ENCODE results near the gene CCDC137.

The CCDC137 gene

DNA sequence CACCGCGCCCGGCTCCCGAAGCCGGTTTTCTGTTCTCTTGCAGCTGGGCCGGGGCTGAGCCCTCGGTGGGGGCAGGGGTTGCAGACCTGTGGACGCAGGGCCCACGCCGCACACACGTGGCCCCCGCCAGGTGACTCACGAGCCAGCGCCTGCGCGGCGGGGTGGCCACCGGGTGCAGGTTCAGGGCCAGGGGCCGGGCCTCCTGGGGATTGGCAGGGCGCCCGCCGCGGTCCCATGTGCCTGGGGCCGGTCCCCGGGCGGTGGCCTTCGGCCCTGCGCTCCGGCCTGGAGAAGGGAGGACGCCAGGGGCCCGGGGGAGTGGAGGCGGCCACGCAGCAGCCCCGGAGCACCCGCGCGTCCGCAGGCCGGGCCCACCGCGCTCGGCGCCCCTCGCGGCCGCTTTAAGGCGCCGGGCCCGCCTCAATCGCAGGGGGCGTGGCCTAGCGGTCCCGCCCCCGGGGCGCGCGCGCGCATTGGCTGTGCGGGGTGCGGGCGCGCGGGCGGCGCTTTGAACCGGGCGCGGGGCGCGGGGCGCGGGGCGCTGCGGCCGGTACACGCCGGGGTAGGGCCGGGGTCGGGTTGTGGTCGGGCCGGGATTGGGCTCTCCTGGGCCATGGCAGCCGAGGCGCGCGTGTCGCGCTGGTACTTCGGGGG is 45.4 kb downstream of the CCDC137 start, which contains the start of gene SLC25A10 (continued):
- TF ChIP-seq ZNF768 (tag by site-specific recombination; IDR thresholded peaks at IDR 0.05), result no peak
- TF ChIP-seq ZNF248 (tag by site-specific recombination; IDR thresholded peaks at IDR 0.05), result no peak
- TF ChIP-seq ZNF146 (tag by site-specific recombination; IDR thresholded peaks at IDR 0.05), result no peak
- TF ChIP-seq KLF9 (tag by site-specific recombination; IDR thresholded peaks at IDR 0.05; ENCODE audit: low read depth), result no peak
- TF ChIP-seq MEIS1 (CRISPR knock-in tag; IDR thresholded peaks at IDR 0.05; ENCODE audit: borderline replicate concordance), result 0 out of 2 replicates have a peak, but pooled peaks have one; percentile 70
- no peak for TF ChIP-seq HOXC10 (CRISPR knock-in tag; IDR thresholded peaks at IDR 0.05)
- TF ChIP-seq, protein P1, sequence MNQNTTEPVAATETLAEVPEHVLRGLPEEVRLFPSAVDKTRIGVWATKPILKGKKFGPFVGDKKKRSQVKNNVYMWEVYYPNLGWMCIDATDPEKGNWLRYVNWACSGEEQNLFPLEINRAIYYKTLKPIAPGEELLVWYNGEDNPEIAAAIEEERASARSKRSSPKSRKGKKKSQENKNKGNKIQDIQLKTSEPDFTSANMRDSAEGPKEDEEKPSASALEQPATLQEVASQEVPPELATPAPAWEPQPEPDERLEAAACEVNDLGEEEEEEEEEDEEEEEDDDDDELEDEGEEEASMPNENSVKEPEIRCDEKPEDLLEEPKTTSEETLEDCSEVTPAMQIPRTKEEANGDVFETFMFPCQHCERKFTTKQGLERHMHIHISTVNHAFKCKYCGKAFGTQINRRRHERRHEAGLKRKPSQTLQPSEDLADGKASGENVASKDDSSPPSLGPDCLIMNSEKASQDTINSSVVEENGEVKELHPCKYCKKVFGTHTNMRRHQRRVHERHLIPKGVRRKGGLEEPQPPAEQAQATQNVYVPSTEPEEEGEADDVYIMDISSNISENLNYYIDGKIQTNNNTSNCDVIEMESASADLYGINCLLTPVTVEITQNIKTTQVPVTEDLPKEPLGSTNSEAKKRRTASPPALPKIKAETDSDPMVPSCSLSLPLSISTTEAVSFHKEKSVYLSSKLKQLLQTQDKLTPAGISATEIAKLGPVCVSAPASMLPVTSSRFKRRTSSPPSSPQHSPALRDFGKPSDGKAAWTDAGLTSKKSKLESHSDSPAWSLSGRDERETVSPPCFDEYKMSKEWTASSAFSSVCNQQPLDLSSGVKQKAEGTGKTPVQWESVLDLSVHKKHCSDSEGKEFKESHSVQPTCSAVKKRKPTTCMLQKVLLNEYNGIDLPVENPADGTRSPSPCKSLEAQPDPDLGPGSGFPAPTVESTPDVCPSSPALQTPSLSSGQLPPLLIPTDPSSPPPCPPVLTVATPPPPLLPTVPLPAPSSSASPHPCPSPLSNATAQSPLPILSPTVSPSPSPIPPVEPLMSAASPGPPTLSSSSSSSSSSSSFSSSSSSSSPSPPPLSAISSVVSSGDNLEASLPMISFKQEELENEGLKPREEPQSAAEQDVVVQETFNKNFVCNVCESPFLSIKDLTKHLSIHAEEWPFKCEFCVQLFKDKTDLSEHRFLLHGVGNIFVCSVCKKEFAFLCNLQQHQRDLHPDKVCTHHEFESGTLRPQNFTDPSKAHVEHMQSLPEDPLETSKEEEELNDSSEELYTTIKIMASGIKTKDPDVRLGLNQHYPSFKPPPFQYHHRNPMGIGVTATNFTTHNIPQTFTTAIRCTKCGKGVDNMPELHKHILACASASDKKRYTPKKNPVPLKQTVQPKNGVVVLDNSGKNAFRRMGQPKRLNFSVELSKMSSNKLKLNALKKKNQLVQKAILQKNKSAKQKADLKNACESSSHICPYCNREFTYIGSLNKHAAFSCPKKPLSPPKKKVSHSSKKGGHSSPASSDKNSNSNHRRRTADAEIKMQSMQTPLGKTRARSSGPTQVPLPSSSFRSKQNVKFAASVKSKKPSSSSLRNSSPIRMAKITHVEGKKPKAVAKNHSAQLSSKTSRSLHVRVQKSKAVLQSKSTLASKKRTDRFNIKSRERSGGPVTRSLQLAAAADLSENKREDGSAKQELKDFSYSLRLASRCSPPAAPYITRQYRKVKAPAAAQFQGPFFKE (tag by site-specific recombination; IDR thresholded peaks at IDR 0.05; ENCODE audit: borderline replicate concordance), result no peak
- TF ChIP-seq, protein P2, sequence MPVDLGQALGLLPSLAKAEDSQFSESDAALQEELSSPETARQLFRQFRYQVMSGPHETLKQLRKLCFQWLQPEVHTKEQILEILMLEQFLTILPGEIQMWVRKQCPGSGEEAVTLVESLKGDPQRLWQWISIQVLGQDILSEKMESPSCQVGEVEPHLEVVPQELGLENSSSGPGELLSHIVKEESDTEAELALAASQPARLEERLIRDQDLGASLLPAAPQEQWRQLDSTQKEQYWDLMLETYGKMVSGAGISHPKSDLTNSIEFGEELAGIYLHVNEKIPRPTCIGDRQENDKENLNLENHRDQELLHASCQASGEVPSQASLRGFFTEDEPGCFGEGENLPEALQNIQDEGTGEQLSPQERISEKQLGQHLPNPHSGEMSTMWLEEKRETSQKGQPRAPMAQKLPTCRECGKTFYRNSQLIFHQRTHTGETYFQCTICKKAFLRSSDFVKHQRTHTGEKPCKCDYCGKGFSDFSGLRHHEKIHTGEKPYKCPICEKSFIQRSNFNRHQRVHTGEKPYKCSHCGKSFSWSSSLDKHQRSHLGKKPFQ (tag by site-specific recombination; IDR thresholded peaks at IDR 0.05), result no peak
- TF ChIP-seq ZFHX2 (tag by site-specific recombination; conservative IDR thresholded peaks at IDR 0.05), result peak; percentile 70
- TF ChIP-seq, protein P3, sequence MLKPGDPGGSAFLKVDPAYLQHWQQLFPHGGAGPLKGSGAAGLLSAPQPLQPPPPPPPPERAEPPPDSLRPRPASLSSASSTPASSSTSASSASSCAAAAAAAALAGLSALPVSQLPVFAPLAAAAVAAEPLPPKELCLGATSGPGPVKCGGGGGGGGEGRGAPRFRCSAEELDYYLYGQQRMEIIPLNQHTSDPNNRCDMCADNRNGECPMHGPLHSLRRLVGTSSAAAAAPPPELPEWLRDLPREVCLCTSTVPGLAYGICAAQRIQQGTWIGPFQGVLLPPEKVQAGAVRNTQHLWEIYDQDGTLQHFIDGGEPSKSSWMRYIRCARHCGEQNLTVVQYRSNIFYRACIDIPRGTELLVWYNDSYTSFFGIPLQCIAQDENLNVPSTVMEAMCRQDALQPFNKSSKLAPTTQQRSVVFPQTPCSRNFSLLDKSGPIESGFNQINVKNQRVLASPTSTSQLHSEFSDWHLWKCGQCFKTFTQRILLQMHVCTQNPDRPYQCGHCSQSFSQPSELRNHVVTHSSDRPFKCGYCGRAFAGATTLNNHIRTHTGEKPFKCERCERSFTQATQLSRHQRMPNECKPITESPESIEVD (tag by site-specific recombination; IDR thresholded peaks at IDR 0.05), result no peak
- no peak for TF ChIP-seq ZNF112 (tag by site-specific recombination; IDR thresholded peaks at IDR 0.05)
- no peak for TF ChIP-seq MYNN (tag by site-specific recombination; IDR thresholded peaks at IDR 0.05; ENCODE audit: borderline replicate concordance)
- TF ChIP-seq, protein P4, sequence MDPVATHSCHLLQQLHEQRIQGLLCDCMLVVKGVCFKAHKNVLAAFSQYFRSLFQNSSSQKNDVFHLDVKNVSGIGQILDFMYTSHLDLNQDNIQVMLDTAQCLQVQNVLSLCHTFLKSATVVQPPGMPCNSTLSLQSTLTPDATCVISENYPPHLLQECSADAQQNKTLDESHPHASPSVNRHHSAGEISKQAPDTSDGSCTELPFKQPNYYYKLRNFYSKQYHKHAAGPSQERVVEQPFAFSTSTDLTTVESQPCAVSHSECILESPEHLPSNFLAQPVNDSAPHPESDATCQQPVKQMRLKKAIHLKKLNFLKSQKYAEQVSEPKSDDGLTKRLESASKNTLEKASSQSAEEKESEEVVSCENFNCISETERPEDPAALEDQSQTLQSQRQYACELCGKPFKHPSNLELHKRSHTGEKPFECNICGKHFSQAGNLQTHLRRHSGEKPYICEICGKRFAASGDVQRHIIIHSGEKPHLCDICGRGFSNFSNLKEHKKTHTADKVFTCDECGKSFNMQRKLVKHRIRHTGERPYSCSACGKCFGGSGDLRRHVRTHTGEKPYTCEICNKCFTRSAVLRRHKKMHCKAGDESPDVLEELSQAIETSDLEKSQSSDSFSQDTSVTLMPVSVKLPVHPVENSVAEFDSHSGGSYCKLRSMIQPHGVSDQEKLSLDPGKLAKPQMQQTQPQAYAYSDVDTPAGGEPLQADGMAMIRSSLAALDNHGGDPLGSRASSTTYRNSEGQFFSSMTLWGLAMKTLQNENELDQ (tag by site-specific recombination; IDR thresholded peaks at IDR 0.05; ENCODE audit: low read depth), result no peak
- TF ChIP-seq, protein P5, sequence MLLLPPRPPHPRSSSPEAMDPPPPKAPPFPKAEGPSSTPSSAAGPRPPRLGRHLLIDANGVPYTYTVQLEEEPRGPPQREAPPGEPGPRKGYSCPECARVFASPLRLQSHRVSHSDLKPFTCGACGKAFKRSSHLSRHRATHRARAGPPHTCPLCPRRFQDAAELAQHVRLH (tag by site-specific recombination; IDR thresholded peaks at IDR 0.05), result no peak
- TF ChIP-seq ZNF354C (tag by site-specific recombination; IDR thresholded peaks at IDR 0.05; ENCODE audit: borderline replicate concordance, low read depth), result no peak
- no peak for TF ChIP-seq ZEB2 (tag by site-specific recombination; IDR thresholded peaks at IDR 0.05)
- no peak for TF ChIP-seq ZNF548 (tag by site-specific recombination; IDR thresholded peaks at IDR 0.05)
- TF ChIP-seq ZNF48 (tag by site-specific recombination; IDR thresholded peaks at IDR 0.05), result no peak
- no peak for TF ChIP-seq ZNF510 (tag by site-specific recombination; IDR thresholded peaks at IDR 0.05; ENCODE audit: insufficient replicate concordance)
- no peak for TF ChIP-seq ZNF621 (tag by site-specific recombination; IDR thresholded peaks at IDR 0.05)
- TF ChIP-seq, protein P6, sequence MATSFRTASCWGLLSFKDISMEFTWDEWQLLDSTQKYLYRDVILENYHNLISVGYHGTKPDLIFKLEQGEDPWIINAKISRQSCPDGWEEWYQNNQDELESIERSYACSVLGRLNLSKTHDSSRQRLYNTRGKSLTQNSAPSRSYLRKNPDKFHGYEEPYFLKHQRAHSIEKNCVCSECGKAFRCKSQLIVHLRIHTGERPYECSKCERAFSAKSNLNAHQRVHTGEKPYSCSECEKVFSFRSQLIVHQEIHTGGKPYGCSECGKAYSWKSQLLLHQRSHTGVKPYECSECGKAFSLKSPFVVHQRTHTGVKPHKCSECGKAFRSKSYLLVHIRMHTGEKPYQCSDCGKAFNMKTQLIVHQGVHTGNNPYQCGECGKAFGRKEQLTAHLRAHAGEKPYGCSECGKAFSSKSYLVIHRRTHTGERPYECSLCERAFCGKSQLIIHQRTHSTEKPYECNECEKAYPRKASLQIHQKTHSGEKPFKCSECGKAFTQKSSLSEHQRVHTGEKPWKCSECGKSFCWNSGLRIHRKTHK (tag by site-specific recombination; IDR thresholded peaks at IDR 0.05), result no peak
- TF ChIP-seq ZNF140 (tag by site-specific recombination; IDR thresholded peaks at IDR 0.05), result no peak
- peak; percentile 83 for TF ChIP-seq SCRT2 (tag by site-specific recombination; IDR thresholded peaks at IDR 0.05)

Measured in HEK293 (cell line).